GM12801 (cell line): ENCODE results near the gene PHRF1.

Experiments used
- TF ChIP-seq, protein P1 (sequence below): IDR thresholded peaks from one replicate; pipeline ENCODE4 v1.5.1; 2011; ENCODE audit warnings: control low read depth; ENCODE audit not compliant: insufficient read length; ENCODE audit errors: extremely low read depth

Gene PHRF1

GRCh38 chr11:586376-587316 is 10.4 kb downstream of the PHRF1 start:
- TF ChIP-seq, protein P1, sequence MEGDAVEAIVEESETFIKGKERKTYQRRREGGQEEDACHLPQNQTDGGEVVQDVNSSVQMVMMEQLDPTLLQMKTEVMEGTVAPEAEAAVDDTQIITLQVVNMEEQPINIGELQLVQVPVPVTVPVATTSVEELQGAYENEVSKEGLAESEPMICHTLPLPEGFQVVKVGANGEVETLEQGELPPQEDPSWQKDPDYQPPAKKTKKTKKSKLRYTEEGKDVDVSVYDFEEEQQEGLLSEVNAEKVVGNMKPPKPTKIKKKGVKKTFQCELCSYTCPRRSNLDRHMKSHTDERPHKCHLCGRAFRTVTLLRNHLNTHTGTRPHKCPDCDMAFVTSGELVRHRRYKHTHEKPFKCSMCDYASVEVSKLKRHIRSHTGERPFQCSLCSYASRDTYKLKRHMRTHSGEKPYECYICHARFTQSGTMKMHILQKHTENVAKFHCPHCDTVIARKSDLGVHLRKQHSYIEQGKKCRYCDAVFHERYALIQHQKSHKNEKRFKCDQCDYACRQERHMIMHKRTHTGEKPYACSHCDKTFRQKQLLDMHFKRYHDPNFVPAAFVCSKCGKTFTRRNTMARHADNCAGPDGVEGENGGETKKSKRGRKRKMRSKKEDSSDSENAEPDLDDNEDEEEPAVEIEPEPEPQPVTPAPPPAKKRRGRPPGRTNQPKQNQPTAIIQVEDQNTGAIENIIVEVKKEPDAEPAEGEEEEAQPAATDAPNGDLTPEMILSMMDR = no peak

DNA sequence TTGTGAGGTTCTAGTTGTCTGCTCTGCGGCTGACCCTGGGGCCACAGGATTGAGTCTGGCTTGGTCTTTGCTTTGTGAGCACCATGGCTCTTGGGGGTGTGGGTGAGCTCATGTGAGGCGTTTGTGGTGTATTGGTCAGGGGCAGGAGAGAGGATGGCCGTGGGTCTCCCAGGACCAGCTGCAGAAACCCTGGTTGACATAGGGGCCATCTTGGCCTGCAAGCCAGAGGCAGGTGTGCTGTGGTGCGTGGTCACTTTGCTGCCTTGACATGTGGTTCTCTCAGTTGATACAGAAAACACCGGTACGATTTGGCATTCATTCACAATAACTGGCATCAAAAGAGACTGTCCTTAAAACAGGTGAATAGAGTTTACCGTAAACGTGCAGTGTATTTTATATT is 11.3 kb downstream of the PHRF1 start:
- TF ChIP-seq, protein P1 = no peak

- TF ChIP-seq, protein P1 = no peak
Observed at GRCh38 chr11:587978-588380, 11.7 kb downstream of the PHRF1 start.

GRCh38 chr11:589798-590197 is 13.5 kb downstream of the PHRF1 start:
- TF ChIP-seq, protein P1 = no peak

DNA sequence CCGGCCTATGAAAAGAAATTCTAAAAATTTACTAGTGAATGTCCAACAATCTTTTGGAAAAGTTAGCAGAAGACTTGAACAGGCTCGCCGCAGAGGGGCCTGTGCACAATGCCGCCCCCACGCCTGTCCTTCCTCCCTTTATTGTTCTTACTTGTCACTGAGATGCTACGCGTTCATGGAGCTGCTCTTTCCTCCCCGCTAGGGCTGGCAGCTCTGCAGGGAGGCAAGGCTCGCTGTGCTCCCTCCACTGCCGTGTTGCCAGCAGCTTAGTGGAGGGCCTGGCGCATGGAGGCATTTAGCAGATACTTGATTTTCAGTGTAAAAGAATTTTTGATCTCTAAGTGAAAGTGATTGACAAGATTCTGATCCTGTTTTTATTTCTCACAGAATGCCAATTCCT is 14.7 kb downstream of the PHRF1 start:
- TF ChIP-seq, protein P1 = no peak

- TF ChIP-seq, protein P1 = no peak
Observed at GRCh38 chr11:592501-592900, 16.2 kb downstream of the PHRF1 start.

GRCh38 chr11:592918-593317 is 16.6 kb downstream of the PHRF1 start:
- TF ChIP-seq, protein P1 = no peak
